ENCODE data around the gene GNAT3. TPM values are rescaled to one million over a fixed set of nuclear protein-coding genes. Genes with fewer than 3 reads are reported as not detected.

GNAT3 gene
- total RNA-seq, 1 donor from 2014 or later: not detected

- no peak overlapping the region for H3K27ac ChIP-seq
- H3K36me3 ChIP-seq: no peaks in the 10 kb centered on the region
- no peak overlapping the region for H3K4me3 ChIP-seq
- H3K4me1 ChIP-seq: peaks cover 11% of the 10 kb centered on the region
- no peak for TF ChIP-seq POLR2AphosphoS5 (IDR thresholded peaks at IDR 0.05; ENCODE audit: insufficient read depth in 1 of 2, low read depth in 1 of 2)
- no peak for TF ChIP-seq CTCF (IDR thresholded peaks at IDR 0.05)
- no peak for TF ChIP-seq POLR2A (IDR thresholded peaks at IDR 0.05)
- no peaks in the 10 kb centered on the region for H3K27me3 ChIP-seq
- DNase-seq (ENCODE audit: extremely low spot score in 2 of 2): no peak
- no peaks in the 10 kb centered on the region for H3K9me3 ChIP-seq
- intact Hi-C loops (cut with DNase I): no loop called here
These were observed 15.3 kb downstream of the GNAT3 start for GRCh38 chr7:80496586-80496985.

GRCh38 chr7:80493121-80493849, 18.6 kb downstream of the GNAT3 start:
- TF ChIP-seq POLR2A (IDR thresholded peaks at IDR 0.05) (no peak), CTCF (IDR thresholded peaks at IDR 0.05) (no peak), POLR2AphosphoS5 (IDR thresholded peaks at IDR 0.05; ENCODE audit: insufficient read depth in 1 of 2, low read depth in 1 of 2) (no peak)
- Histone ChIP-seq H3K4me1 (peaks cover 5% of the 10 kb centered on the region), H3K27me3 (no peaks in the 10 kb centered on the region), H3K27ac (no peak overlapping the region), H3K36me3 (no peaks in the 10 kb centered on the region), H3K4me3 (no peak overlapping the region), H3K9me3 (no peaks in the 10 kb centered on the region)
- DNase-seq (ENCODE audit: extremely low spot score in 2 of 2): no peak
- intact Hi-C loops (cut with DNase I): no loop called here

- Histone ChIP-seq H3K4me3 (no peak overlapping the region), H3K4me1 (peaks cover 6% of the 10 kb centered on the region), H3K36me3 (no peaks in the 10 kb centered on the region), H3K27ac (no peak overlapping the region), H3K9me3 (no peaks in the 10 kb centered on the region), H3K27me3 (no peaks in the 10 kb centered on the region)
- intact Hi-C loops (cut with DNase I): no loop called here
- no peak for DNase-seq (ENCODE audit: extremely low spot score in 2 of 2)
- TF ChIP-seq CTCF (IDR thresholded peaks at IDR 0.05): no peak
- TF ChIP-seq POLR2AphosphoS5 (IDR thresholded peaks at IDR 0.05; ENCODE audit: insufficient read depth in 1 of 2, low read depth in 1 of 2): no peak
- TF ChIP-seq POLR2A (IDR thresholded peaks at IDR 0.05): no peak
These were observed 20.4 kb downstream of the GNAT3 start for GRCh38 chr7:80491462-80491861.

DNA sequence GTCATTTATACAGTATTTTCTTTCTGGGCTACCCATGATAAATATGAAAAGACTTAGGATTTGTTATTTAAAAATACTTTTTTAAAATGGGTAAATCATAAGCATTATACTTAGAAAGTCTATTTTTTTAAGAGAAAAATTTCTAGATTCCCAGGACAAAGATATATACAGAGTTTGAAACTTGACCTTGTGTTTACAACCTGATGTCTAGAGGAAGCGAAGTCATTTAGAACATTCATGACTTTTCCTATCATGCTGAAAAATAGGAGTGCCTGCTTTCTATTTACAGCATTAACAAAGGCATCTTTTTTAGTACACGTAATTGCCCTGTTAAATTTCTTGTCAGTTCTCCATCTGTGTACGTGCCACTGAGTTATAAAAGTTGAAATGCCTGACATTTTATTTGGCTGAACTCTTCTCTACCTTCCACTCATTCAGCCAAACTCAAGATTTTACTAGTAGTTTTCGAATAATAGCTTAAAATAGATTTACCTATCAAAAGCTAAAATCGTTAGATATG, 23.0 kb downstream of the GNAT3 start:
- no peak overlapping the region for H3K27ac ChIP-seq
- intact Hi-C loops (cut with DNase I): no loop called here
- no peak for DNase-seq (ENCODE audit: extremely low spot score in 2 of 2)
- peaks cover 6% of the 10 kb centered on the region for H3K4me1 ChIP-seq
- H3K36me3 ChIP-seq: no peaks in the 10 kb centered on the region
- no peak for TF ChIP-seq POLR2AphosphoS5 (IDR thresholded peaks at IDR 0.05; ENCODE audit: insufficient read depth in 1 of 2, low read depth in 1 of 2)
- TF ChIP-seq POLR2A (IDR thresholded peaks at IDR 0.05): no peak
- no peak for TF ChIP-seq CTCF (IDR thresholded peaks at IDR 0.05)
- H3K4me3 ChIP-seq: no peak overlapping the region
- H3K9me3 ChIP-seq: no peaks in the 10 kb centered on the region
- no peaks in the 10 kb centered on the region for H3K27me3 ChIP-seq

DNA sequence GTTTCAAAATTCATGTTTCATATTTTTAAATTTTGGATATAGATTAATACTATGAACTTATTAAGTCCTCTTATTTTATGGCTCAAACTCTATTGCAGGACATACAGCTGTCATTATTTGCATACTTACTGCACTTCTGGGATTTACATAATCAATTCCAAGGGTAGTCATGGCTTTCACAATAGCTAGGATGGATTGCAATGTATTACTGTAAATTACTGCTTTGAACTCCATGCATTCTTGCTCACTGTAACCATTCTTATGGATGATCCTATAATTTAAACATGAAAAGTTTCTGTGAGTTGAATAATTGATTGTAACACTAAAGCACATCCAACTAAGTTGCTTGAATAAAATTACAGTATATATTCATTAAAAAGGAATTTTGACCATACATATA, 23.5 kb downstream of the GNAT3 start:
- Histone ChIP-seq H3K36me3 (no peaks in the 10 kb centered on the region), H3K4me1 (peaks cover 6% of the 10 kb centered on the region), H3K27me3 (no peaks in the 10 kb centered on the region), H3K27ac (no peak overlapping the region), H3K4me3 (no peak overlapping the region), H3K9me3 (no peaks in the 10 kb centered on the region)
- TF ChIP-seq POLR2AphosphoS5 (IDR thresholded peaks at IDR 0.05; ENCODE audit: insufficient read depth in 1 of 2, low read depth in 1 of 2): no peak
- TF ChIP-seq POLR2A (IDR thresholded peaks at IDR 0.05): no peak
- no peak for TF ChIP-seq CTCF (IDR thresholded peaks at IDR 0.05)
- DNase-seq (ENCODE audit: extremely low spot score in 2 of 2): no peak
- intact Hi-C loops (cut with DNase I): no loop called here

All from vagina (tissue), 2 donors.